SU-DHL-6 (cell line): ENCODE measurements around the gene PLA2G4F.

Experiments
- EZH2phosphoT487 ChIP-seq: fragments of 200-600 bp; sonication (generic), shearing (Covaris generic); conservative IDR thresholded peaks from 2 replicates; pipeline ENCODE4 v1.6.1; 2018; ENCODE audit warnings: mild to moderate bottlenecking, antibody characterized with exemption, low read length, moderate library complexity, mixed read lengths
- TF ChIP-seq, protein P1 (sequence below): fragments of 200-600 bp; sonication (generic); IDR thresholded peaks from one replicate; pipeline ENCODE4 v1.5.1; 2017; ENCODE audit warnings: antibody characterized with exemption, mild to moderate bottlenecking, low read length, moderate library complexity; ENCODE audit not compliant: insufficient read depth, poor library complexity, severe bottlenecking

DNA sequence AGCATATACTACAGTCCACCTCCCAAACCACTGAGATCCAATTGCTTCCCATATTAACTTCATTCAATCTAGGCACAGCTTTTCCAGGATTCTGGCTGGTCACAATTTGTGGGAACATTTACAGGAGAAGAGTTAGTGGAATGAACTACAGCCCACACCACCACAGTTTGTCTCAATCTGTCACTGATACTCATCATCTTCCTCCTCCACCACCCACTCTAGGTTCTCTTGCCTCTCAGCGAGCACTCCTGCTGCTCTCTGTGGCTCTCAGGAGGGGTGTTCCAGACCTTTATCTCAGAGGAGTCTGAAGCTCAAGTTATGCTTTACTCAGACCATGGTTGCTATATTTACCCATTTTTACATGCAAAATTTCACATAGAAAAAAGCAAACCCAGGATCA, 36.2 kb downstream of the PLA2G4F start:
- TF ChIP-seq, protein P1, sequence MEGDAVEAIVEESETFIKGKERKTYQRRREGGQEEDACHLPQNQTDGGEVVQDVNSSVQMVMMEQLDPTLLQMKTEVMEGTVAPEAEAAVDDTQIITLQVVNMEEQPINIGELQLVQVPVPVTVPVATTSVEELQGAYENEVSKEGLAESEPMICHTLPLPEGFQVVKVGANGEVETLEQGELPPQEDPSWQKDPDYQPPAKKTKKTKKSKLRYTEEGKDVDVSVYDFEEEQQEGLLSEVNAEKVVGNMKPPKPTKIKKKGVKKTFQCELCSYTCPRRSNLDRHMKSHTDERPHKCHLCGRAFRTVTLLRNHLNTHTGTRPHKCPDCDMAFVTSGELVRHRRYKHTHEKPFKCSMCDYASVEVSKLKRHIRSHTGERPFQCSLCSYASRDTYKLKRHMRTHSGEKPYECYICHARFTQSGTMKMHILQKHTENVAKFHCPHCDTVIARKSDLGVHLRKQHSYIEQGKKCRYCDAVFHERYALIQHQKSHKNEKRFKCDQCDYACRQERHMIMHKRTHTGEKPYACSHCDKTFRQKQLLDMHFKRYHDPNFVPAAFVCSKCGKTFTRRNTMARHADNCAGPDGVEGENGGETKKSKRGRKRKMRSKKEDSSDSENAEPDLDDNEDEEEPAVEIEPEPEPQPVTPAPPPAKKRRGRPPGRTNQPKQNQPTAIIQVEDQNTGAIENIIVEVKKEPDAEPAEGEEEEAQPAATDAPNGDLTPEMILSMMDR = no peak
- no peak for TF ChIP-seq EZH2phosphoT487
